Measurements from ENCODE around the gene TMEM132D.

Gene TMEM132D

GRCh38 chr12:129903956-129904829 is at the start of gene TMEM132D:
Gene TMEM132D, minus strand, starts transcription at chr12:129904025.
- TF ChIP-seq, protein P1, sequence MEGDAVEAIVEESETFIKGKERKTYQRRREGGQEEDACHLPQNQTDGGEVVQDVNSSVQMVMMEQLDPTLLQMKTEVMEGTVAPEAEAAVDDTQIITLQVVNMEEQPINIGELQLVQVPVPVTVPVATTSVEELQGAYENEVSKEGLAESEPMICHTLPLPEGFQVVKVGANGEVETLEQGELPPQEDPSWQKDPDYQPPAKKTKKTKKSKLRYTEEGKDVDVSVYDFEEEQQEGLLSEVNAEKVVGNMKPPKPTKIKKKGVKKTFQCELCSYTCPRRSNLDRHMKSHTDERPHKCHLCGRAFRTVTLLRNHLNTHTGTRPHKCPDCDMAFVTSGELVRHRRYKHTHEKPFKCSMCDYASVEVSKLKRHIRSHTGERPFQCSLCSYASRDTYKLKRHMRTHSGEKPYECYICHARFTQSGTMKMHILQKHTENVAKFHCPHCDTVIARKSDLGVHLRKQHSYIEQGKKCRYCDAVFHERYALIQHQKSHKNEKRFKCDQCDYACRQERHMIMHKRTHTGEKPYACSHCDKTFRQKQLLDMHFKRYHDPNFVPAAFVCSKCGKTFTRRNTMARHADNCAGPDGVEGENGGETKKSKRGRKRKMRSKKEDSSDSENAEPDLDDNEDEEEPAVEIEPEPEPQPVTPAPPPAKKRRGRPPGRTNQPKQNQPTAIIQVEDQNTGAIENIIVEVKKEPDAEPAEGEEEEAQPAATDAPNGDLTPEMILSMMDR (IDR thresholded peaks at IDR 0.05; ENCODE audit: extremely low read depth, missing control alignments) = no peak
- no peak for DNase-seq (ENCODE audit: low spot score)

DNA sequence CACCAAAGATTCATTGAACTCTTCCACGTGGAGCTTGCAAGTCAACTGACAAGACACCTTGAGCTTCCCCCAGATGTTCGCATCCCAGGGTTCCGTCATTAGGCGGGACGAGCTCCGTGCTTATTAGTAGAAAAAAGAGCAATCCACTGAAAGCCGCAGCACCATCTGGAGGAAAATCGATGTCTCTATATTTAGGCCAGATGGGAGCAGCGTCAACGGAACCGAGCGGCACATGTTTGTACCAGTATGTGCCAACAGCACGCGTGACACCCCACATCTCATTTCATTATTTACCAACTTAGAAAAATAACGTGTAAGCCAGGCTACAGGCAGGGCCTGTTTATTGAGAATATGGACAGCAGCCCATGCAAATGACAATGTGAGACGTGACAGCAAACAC is 45.8 kb upstream of the TMEM132D start:
- TF ChIP-seq, protein P1 (IDR thresholded peaks at IDR 0.05; ENCODE audit: extremely low read depth, missing control alignments) = no peak
- no peak for DNase-seq (ENCODE audit: low spot score)

- TF ChIP-seq, protein P1 (IDR thresholded peaks at IDR 0.05; ENCODE audit: extremely low read depth, missing control alignments) = no peak
- DNase-seq (ENCODE audit: low spot score) = no peak
Measured at GRCh38 chr12:129941618-129942017, 37.8 kb upstream of the TMEM132D start.

DNA sequence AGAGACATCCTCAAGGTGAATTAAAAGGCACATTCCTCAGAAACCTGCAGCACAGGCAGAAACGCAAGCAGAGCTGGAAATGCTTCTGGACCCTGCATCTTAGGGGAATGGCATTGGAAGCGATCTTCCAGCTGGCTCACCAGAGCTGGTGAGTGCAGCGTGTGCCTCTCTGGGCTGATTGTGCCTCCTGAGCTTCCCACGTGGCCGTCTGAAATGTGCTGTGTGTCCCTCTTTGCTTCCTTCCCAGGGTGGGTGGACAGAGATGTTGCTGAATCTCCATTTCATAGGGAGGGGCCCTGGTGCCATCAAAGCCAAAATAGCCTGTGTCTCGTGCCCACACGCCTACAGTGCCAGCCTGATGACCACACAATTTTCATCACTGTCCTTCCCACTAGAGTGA is 34.3 kb upstream of the TMEM132D start:
- DNase-seq (ENCODE audit: low spot score) = no peak
- TF ChIP-seq, protein P1 (IDR thresholded peaks at IDR 0.05; ENCODE audit: extremely low read depth, missing control alignments) = no peak

- TF ChIP-seq, protein P1 (IDR thresholded peaks at IDR 0.05; ENCODE audit: extremely low read depth, missing control alignments) = no peak
- DNase-seq (ENCODE audit: low spot score) = no peak
Measured at GRCh38 chr12:129937426-129937825, 33.6 kb upstream of the TMEM132D start.

DNA sequence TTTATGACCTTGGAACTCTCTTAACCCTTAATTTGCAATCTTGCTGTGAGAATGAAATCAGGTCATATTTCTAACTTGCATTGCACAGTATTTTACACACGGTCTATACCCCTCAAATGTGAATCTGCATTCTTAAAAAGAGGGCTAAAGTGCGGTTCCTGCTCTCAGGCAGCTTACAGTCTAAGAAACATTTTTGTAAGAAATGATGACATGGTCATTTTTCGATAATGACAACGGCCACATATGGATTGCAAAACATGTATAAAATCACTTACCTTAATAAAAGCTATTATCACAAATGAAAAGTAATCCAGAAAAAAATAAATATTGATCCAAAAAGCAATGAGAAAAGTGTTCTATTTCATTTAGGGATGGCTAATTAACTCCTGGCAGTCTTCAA is 24.8 kb upstream of the TMEM132D start:
- TF ChIP-seq, protein P1 (IDR thresholded peaks at IDR 0.05; ENCODE audit: extremely low read depth, missing control alignments) = no peak
- DNase-seq (ENCODE audit: low spot score) = no peak

GRCh38 chr12:129927316-129927900 is 23.6 kb upstream of the TMEM132D start:
- TF ChIP-seq, protein P1 (IDR thresholded peaks at IDR 0.05; ENCODE audit: extremely low read depth, missing control alignments) = no peak
- DNase-seq (ENCODE audit: low spot score) = no peak

Measured in GM20000 (cell line).